Keratinocyte (primary cell): ENCODE results near the gene OGG1. TPM values are rescaled to one million over a fixed set of nuclear protein-coding genes. Genes with fewer than 3 reads are reported as not detected.

Experiments
- DNase-seq: peaks from one replicate; pipeline ENCODE4 v3.0.0-alpha.2; 2011; ENCODE audit warnings: low read depth, missing footprints, low spot score
- FAIRE-seq: peaks from 2 replicates; lab custom pipeline; 2011; peaks lifted over from hg19 to GRCh38; lab: Jason Lieb, UNC
- H2AFZ ChIP-seq: 2 replicates; pipeline ENCODE4 v1.6.0; 2012; ENCODE audit warnings: low read length, control low read depth, inconsistent platforms; ENCODE audit not compliant: control insufficient read depth
- H3K27ac ChIP-seq: 2 replicates; pipeline ENCODE4 v1.5.1; 2011; ENCODE audit warnings: low read length; ENCODE audit not compliant: control insufficient read depth, insufficient read depth
- H3K27me3 ChIP-seq: 3 replicates; pipeline ENCODE4 v1.6.0; 2011; ENCODE audit warnings: low read length; ENCODE audit not compliant: control insufficient read depth, insufficient read depth; ENCODE audit errors: extremely low read depth
- H3K36me3 ChIP-seq, 2 experiments: 2 replicates in 1 of 2; 3 replicates in 1 of 2; pipeline ENCODE4 v1.5.1; 2011; ENCODE audit warnings: low read length in 2 of 2, mild to moderate bottlenecking in 1 of 2; ENCODE audit not compliant: control insufficient read depth in 2 of 2, insufficient read depth in 2 of 2; ENCODE audit errors: extremely low read depth in 1 of 2
- H3K4me1 ChIP-seq: 3 replicates; pipeline ENCODE4 v1.5.1; 2011; ENCODE audit warnings: low read length; ENCODE audit not compliant: control insufficient read depth, insufficient read depth; ENCODE audit errors: extremely low read depth
- H3K4me2 ChIP-seq: 3 replicates; pipeline ENCODE4 v1.6.0; 2011; ENCODE audit warnings: low read depth, low read length; ENCODE audit not compliant: control insufficient read depth, insufficient read depth; ENCODE audit errors: extremely low read depth
- H3K4me3 ChIP-seq, 3 experiments: fragments of 200-600 bp in 1 of 3; sonication (generic) in 1 of 3; 2 replicates in 2 of 3; 3 replicates in 1 of 3; pipeline ENCODE4 v1.5.1; 2011 to 2016; ENCODE audit warnings: low read length in 3 of 3, mild to moderate bottlenecking in 3 of 3, control low read depth in 2 of 3, inconsistent platforms in 1 of 3, low read depth in 1 of 3, mixed read lengths in 1 of 3, mixed run types in 1 of 3, moderate library complexity in 1 of 3; ENCODE audit not compliant: control insufficient read depth in 2 of 3, insufficient read depth in 2 of 3; ENCODE audit errors: extremely low read depth in 1 of 3
- H3K79me2 ChIP-seq: 2 replicates; pipeline ENCODE4 v1.6.0; 2012; ENCODE audit warnings: low read length; ENCODE audit not compliant: control insufficient read depth, insufficient read depth
- H3K9ac ChIP-seq: 3 replicates; pipeline ENCODE4 v1.6.0; 2011; ENCODE audit warnings: low read length; ENCODE audit not compliant: control insufficient read depth, insufficient read depth; ENCODE audit errors: extremely low read depth
- H3K9me1 ChIP-seq: 3 replicates; pipeline ENCODE4 v1.6.0; 2011; ENCODE audit warnings: low read length; ENCODE audit not compliant: control insufficient read depth, insufficient read depth; ENCODE audit errors: extremely low read depth
- H3K9me3 ChIP-seq: 2 replicates; pipeline ENCODE4 v1.5.1; 2012; ENCODE audit warnings: low read depth, low read length; ENCODE audit not compliant: control insufficient read depth
- H4K20me1 ChIP-seq: 3 replicates; pipeline ENCODE4 v1.6.0; 2011; ENCODE audit warnings: low read length; ENCODE audit not compliant: control insufficient read depth, insufficient read depth; ENCODE audit errors: extremely low read depth
- CTCF ChIP-seq, 3 experiments: IDR thresholded peaks in 1 of 3; conservative IDR thresholded peaks in 1 of 3; optimal IDR thresholded peaks in 1 of 3; 2 replicates in 2 of 3; 3 replicates in 1 of 3; pipeline versions ENCODE3 to v1.5.1; 2011; ENCODE audit warnings: low read length in 3 of 3, mild to moderate bottlenecking in 3 of 3, moderate library complexity in 2 of 3, control low read depth in 1 of 3, inconsistent platforms in 1 of 3; ENCODE audit not compliant: insufficient read depth in 2 of 3; ENCODE audit errors: extremely low read depth in 1 of 3
- EZH2 ChIP-seq: IDR thresholded peaks from one replicate; pipeline ENCODE4 v1.6.1; 2012; ENCODE audit warnings: inconsistent platforms, mild to moderate bottlenecking, low read length, moderate library complexity
- dilution Hi-C: fragments of 300-500 bp; cut with MboI; formaldehyde crosslinking; loops from one replicate; pipeline ENCODE4 v1.7.0; 2020; ENCODE audit warnings: low sequenced_read_pairs; ENCODE audit not compliant: extremely low pct_ligation_motif_present
- polyA plus RNA-seq, 5 experiments: library from polyadenylated mRNA; depleted of rRNA in 3 of 5; stranded (reverse) in 3 of 5; stranded (forward) in 1 of 5; unstranded in 1 of 5; fragments of >200 nt; gene quantifications; 1 replicate in 1 of 5; 2 replicates in 3 of 5; 3 replicates in 1 of 5; pipeline versions ENCODE4 v1.2.1 to v1.2.3, GENCODE V29; 2011 to 2012; ENCODE audit warnings: missing spikeins in 2 of 5, low read depth in 1 of 5, low replicate concordance in 1 of 5

OGG1 gene
- polyA plus RNA-seq, 1 donor (not counting 4 experiments of a cell fraction or from before 2014, with no cell fraction given) = 17.5 TPM

- H3K27ac ChIP-seq = no peak overlapping the region
- H3K4me2 ChIP-seq = no peak overlapping the region
- H3K4me3 ChIP-seq = no peak overlapping the region
- DNase-seq (no peak), FAIRE-seq (no peak)
- H3K36me3 ChIP-seq = peaks cover 27 to 40% of the 10 kb centered on the region in 2 experiments
- no peak overlapping the region for H3K9ac ChIP-seq
- no peaks in the 10 kb centered on the region for H3K79me2 ChIP-seq
- peaks cover 7% of the 10 kb centered on the region for H3K4me1 ChIP-seq
- H3K27me3 ChIP-seq = no peaks in the 10 kb centered on the region
- H2AFZ ChIP-seq = no peak overlapping the region
- H3K9me1 ChIP-seq = no peaks in the 10 kb centered on the region
- dilution Hi-C loops = no loop called here
- TF ChIP-seq EZH2 (no peak), CTCF (optimal IDR thresholded peaks at IDR 0.05 in 1 of 3, IDR thresholded peaks at IDR 0.05 in 1 of 3, conservative IDR thresholded peaks at IDR 0.05 in 1 of 3; ENCODE audit: extremely low read depth in 1 of 3, insufficient read depth in 2 of 3, low read length in 3 of 3) (no peak)
- no peaks in the 10 kb centered on the region for H4K20me1 ChIP-seq
- no peaks in the 10 kb centered on the region for H3K9me3 ChIP-seq
Measured at GRCh38 chr3:9806137-9806536, 56.4 kb downstream of the OGG1 start.

Other genes starting within 250 kb of the OGG1 start
- gene LHFPL4, start 196.1 kb upstream of the OGG1 start, polyA plus RNA-seq = 0.03 TPM in 1 of 3 replicates, not detected in the others
- 23.6 to 29.3 TPM (median 28.2 TPM) in 3 replicates for gene MTMR14, start 100.4 kb upstream of the OGG1 start, polyA plus RNA-seq
- not detected in 3 replicates for gene CPNE9, start 46.1 kb upstream of the OGG1 start, polyA plus RNA-seq
- 7.9 to 9.4 TPM (median 8.0 TPM) in 3 replicates for gene BRPF1, start 18.2 kb upstream of the OGG1 start, polyA plus RNA-seq
- 1.1 to 2.4 TPM (median 2.3 TPM) in 3 replicates for gene CAMK1, start 20.0 kb downstream of the OGG1 start, polyA plus RNA-seq
- 29.6 to 43.7 TPM (median 38.3 TPM) in 3 replicates for gene TADA3, start 42.5 kb downstream of the OGG1 start, polyA plus RNA-seq
- gene ARPC4, start 43.1 kb downstream of the OGG1 start, polyA plus RNA-seq = 161 to 325 TPM (median 173 TPM) in 3 replicates
- 11.3 to 19.1 TPM (median 11.7 TPM) in 3 replicates for gene TTLL3, start 60.3 kb downstream of the OGG1 start, polyA plus RNA-seq
- 31.5 to 39.0 TPM (median 37.6 TPM) in 3 replicates for gene RPUSD3, start 94.1 kb downstream of the OGG1 start, polyA plus RNA-seq
- gene CIDEC, start 130.3 kb downstream of the OGG1 start, polyA plus RNA-seq = not detected in 3 replicates
- 45.1 to 61.1 TPM (median 48.0 TPM) in 3 replicates for gene JAGN1, start 140.7 kb downstream of the OGG1 start, polyA plus RNA-seq
- 10.7 to 24.4 TPM (median 16.0 TPM) in 3 replicates for gene IL17RE, start 152.9 kb downstream of the OGG1 start, polyA plus RNA-seq
- gene IL17RC, start 167.1 kb downstream of the OGG1 start, polyA plus RNA-seq = 6.3 to 12.7 TPM (median 7.4 TPM) in 3 replicates
- gene CRELD1, start 183.9 kb downstream of the OGG1 start, polyA plus RNA-seq = 11.2 to 19.2 TPM (median 17.1 TPM) in 3 replicates
- gene PRRT3, start 202.5 kb downstream of the OGG1 start, polyA plus RNA-seq = 0.22 to 0.49 TPM (median 0.41 TPM) in 3 replicates
- 106 to 160 TPM (median 120 TPM) in 3 replicates for gene EMC3, start 236.9 kb downstream of the OGG1 start, polyA plus RNA-seq